Measurements from ENCODE around the gene GNB3. TPM values are rescaled to one million over a fixed set of nuclear protein-coding genes. Genes with fewer than 3 reads are reported as not detected.
A peak's percentile ranks its signal among the peaks of the same experiment; 100 is the strongest.

The GNB3 gene
- total RNA-seq, 2 experiments from 2014 or later: 5.0 to 23.7 TPM

- no peaks in the 10 kb centered on the region for H4K20me1 ChIP-seq (ENCODE audit: insufficient read depth, low read length)
- TF ChIP-seq CTCF (conservative IDR thresholded peaks at IDR 0.05; ENCODE audit: low read length): peak; percentile 36; the same call in 1 of the 2 replicates
- no peak for TF ChIP-seq EZH2phosphoT487 (IDR thresholded peaks at IDR 0.05; ENCODE audit: borderline replicate concordance, low read depth, low read length)
- peak overlapping the region; percentile 78; the same call in 1 of the 2 replicates for H2AFZ ChIP-seq (ENCODE audit: low read length)
- H3K4me3 ChIP-seq (ENCODE audit: low read depth, low read length, poor library complexity, severe bottlenecking): peak overlapping the region; percentile 69
- no peaks in the 10 kb centered on the region for H3K9me2 ChIP-seq (ENCODE audit: insufficient read depth, low read length)
- no peaks in the 10 kb centered on the region for H3K79me2 ChIP-seq (ENCODE audit: insufficient read depth, low read depth, low read length)
- no peak overlapping the region for H3K27ac ChIP-seq (ENCODE audit: low read depth, low read length, poor library complexity, severe bottlenecking)
- ChIA-PET POLR2A (interaction anchor here (0.6 to 1.2 kb wide), 4 partner anchors 10 to 133 kb away, joined by 3 to 5 read pairs (median 4); partner anchors contain the start of genes CDCA3 and MLF2), CTCF (ENCODE audit: unreplicated experiment) (interaction anchor here (0.5 to 1.3 kb wide), 5 partner anchors 9 to 185 kb away, joined by 3 to 8 read pairs (median 4); no protein-coding TSS in a partner anchor)
- H3K9me3 ChIP-seq (ENCODE audit: low read length): no peaks in the 10 kb centered on the region
- peaks cover 26% of the 10 kb centered on the region for H3K4me1 ChIP-seq (ENCODE audit: insufficient read depth, low read length, poor library complexity, severe bottlenecking)
- DNase-seq (ENCODE audit: low spot score): peak; percentile 48
- H3K36me3 ChIP-seq (ENCODE audit: insufficient read depth, low read length): no peaks in the 10 kb centered on the region
- no TSS peak for BruUV-seq (replicated peaks)
- peak overlapping the region; percentile 79 for H3K4me2 ChIP-seq (ENCODE audit: low read length)
- intact Hi-C loops (cut with micrococcal nuclease; ENCODE audit: unreplicated experiment): loop anchor here (5.0 kb wide), 2 partner anchors 47 to 272 kb away; partner anchors contain the start of gene IFFO1
Measured at GRCh38 chr12:6829536-6830220, 11.0 kb upstream of the GNB3 start.

- ChIA-PET POLR2A (interaction anchor here (1.0 to 1.2 kb wide), 2 partner anchors 9 to 17 kb away, joined by 3 to 5 read pairs; no protein-coding TSS in a partner anchor), CTCF (ENCODE audit: unreplicated experiment) (interaction anchor here (1.1 to 1.3 kb wide), 2 partner anchors 9 to 47 kb away, joined by 4 to 5 read pairs; no protein-coding TSS in a partner anchor)
- no peaks in the 10 kb centered on the region for H3K9me2 ChIP-seq (ENCODE audit: insufficient read depth, low read length)
- BruUV-seq (replicated peaks): no TSS peak
- no peak for DNase-seq (ENCODE audit: low spot score)
- H3K4me3 ChIP-seq (ENCODE audit: low read depth, low read length, poor library complexity, severe bottlenecking): no peak overlapping the region
- no peak for TF ChIP-seq EZH2phosphoT487 (IDR thresholded peaks at IDR 0.05; ENCODE audit: borderline replicate concordance, low read depth, low read length)
- no peak for TF ChIP-seq CTCF (conservative IDR thresholded peaks at IDR 0.05; ENCODE audit: low read length)
- peaks cover 26% of the 10 kb centered on the region for H3K4me1 ChIP-seq (ENCODE audit: insufficient read depth, low read length, poor library complexity, severe bottlenecking)
- H3K9me3 ChIP-seq (ENCODE audit: low read length): no peaks in the 10 kb centered on the region
- H3K4me2 ChIP-seq (ENCODE audit: low read length): no peak overlapping the region
- H2AFZ ChIP-seq (ENCODE audit: low read length): no peak overlapping the region
- no peaks in the 10 kb centered on the region for H3K36me3 ChIP-seq (ENCODE audit: insufficient read depth, low read length)
- H4K20me1 ChIP-seq (ENCODE audit: insufficient read depth, low read length): no peaks in the 10 kb centered on the region
- H3K79me2 ChIP-seq (ENCODE audit: insufficient read depth, low read depth, low read length): no peaks in the 10 kb centered on the region
- H3K27ac ChIP-seq (ENCODE audit: low read depth, low read length, poor library complexity, severe bottlenecking): no peak overlapping the region
- intact Hi-C loops (cut with micrococcal nuclease; ENCODE audit: unreplicated experiment): no loop called here
Measured at GRCh38 chr12:6830286-6830890, 10.3 kb upstream of the GNB3 start.
